Transverse colon (tissue), 3 donors: ENCODE results near the gene TOGARAM2.

Experiments used
- EP300 ChIP-seq: sonication (generic); formaldehyde crosslinking; IDR thresholded peaks from one replicate; pipeline ENCODE4 v1.6.1; 2017; ENCODE audit warnings: antibody characterized with exemption, low read depth
- POLR2A ChIP-seq: fragments of 450-650 bp; IDR thresholded peaks from one replicate; pipeline ENCODE4 v1.6.1; 2016; ENCODE audit warnings: antibody characterized with exemption, mild to moderate bottlenecking, moderate library complexity
- TF ChIP-seq, protein P1 (sequence below), 5 experiments: fragments of 200-600 bp in 3 of 5; fragments of 450-650 bp in 2 of 5; sonication (generic) in 3 of 5; IDR thresholded peaks; 1 replicate in 2 of 5; 2 replicates in 3 of 5; pipeline ENCODE4 v1.5.1; 2016 to 2017; ENCODE audit warnings: antibody characterized with exemption in 5 of 5, inconsistent platforms in 3 of 5, mild to moderate bottlenecking in 2 of 5, moderate library complexity in 1 of 5

DNA sequence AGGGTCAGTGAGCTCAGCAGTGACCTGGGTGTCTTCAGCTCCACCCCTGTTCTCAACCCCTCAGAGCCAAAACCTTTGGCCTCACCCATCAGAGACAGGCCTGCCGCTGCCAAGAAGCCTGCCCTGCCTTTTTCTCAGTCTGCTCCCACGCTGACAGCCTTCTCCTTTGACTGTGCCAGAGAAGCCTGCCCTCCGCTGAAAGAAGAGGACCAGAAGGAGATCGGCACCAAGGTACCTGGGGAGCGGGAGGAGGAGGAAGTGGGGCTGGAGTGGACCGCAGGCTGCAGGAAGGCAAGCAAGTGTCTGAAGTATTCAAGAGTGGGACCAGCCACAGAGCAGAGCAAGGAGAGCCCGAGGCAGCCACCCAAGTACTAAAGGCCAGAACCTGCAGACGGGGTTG lies 33.2 kb downstream of the TOGARAM2 start:
- TF ChIP-seq, protein P1, sequence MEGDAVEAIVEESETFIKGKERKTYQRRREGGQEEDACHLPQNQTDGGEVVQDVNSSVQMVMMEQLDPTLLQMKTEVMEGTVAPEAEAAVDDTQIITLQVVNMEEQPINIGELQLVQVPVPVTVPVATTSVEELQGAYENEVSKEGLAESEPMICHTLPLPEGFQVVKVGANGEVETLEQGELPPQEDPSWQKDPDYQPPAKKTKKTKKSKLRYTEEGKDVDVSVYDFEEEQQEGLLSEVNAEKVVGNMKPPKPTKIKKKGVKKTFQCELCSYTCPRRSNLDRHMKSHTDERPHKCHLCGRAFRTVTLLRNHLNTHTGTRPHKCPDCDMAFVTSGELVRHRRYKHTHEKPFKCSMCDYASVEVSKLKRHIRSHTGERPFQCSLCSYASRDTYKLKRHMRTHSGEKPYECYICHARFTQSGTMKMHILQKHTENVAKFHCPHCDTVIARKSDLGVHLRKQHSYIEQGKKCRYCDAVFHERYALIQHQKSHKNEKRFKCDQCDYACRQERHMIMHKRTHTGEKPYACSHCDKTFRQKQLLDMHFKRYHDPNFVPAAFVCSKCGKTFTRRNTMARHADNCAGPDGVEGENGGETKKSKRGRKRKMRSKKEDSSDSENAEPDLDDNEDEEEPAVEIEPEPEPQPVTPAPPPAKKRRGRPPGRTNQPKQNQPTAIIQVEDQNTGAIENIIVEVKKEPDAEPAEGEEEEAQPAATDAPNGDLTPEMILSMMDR (IDR thresholded peaks at IDR 0.05), result no peak
- TF ChIP-seq POLR2A (no peak), EP300 (no peak)
